ENCODE results near the gene FRMPD1.

The FRMPD1 gene

GRCh38 chr9:37788332-37788731 lies 137.6 kb downstream of the FRMPD1 start:
- in situ Hi-C loops (cut with HindIII; ENCODE audit: low pct_ligation_motif_present, low sequenced_read_pairs), result no loop called here
- H3K4me3 ChIP-seq (ENCODE audit: low read depth, low read length), result no peak overlapping the region
- H3K36me3 ChIP-seq (replicated peaks), result no peaks in the 10 kb centered on the region
- no peak for TF ChIP-seq CTCF (IDR thresholded peaks at IDR 0.05; ENCODE audit: low read depth, low read length, missing control alignments)
- no peak for DNase-seq
- H3K27ac ChIP-seq, result no peak overlapping the region
- H3K27me3 ChIP-seq (replicated peaks), result no peaks in the 10 kb centered on the region

- Histone ChIP-seq H3K27ac (no peak overlapping the region), H3K36me3 (replicated peaks) (no peaks in the 10 kb centered on the region), H3K27me3 (replicated peaks) (no peaks in the 10 kb centered on the region), H3K4me3 (ENCODE audit: low read depth, low read length) (no peak overlapping the region)
- DNase-seq, result no peak
- TF ChIP-seq CTCF (IDR thresholded peaks at IDR 0.05; ENCODE audit: low read depth, low read length, missing control alignments), result no peak
- in situ Hi-C loops (cut with HindIII; ENCODE audit: low pct_ligation_motif_present, low sequenced_read_pairs), result no loop called here
Observed at GRCh38 chr9:37790096-37790495, 139.3 kb downstream of the FRMPD1 start.

GRCh38 chr9:37792122-37792521 lies 141.4 kb downstream of the FRMPD1 start:
- Histone ChIP-seq H3K4me3 (ENCODE audit: low read depth, low read length) (no peak overlapping the region), H3K36me3 (replicated peaks) (no peaks in the 10 kb centered on the region), H3K27ac (no peak overlapping the region), H3K27me3 (replicated peaks) (no peaks in the 10 kb centered on the region)
- TF ChIP-seq CTCF (IDR thresholded peaks at IDR 0.05; ENCODE audit: low read depth, low read length, missing control alignments), result no peak
- no peak for DNase-seq
- in situ Hi-C loops (cut with HindIII; ENCODE audit: low pct_ligation_motif_present, low sequenced_read_pairs), result no loop called here

GRCh38 chr9:37796232-37796631 lies 145.5 kb downstream of the FRMPD1 start:
- Histone ChIP-seq H3K36me3 (replicated peaks) (no peaks in the 10 kb centered on the region), H3K4me3 (ENCODE audit: low read depth, low read length) (no peak overlapping the region), H3K27ac (no peak overlapping the region), H3K27me3 (replicated peaks) (no peaks in the 10 kb centered on the region)
- no peak for DNase-seq
- in situ Hi-C loops (cut with HindIII; ENCODE audit: low pct_ligation_motif_present, low sequenced_read_pairs), result no loop called here
- no peak for TF ChIP-seq CTCF (IDR thresholded peaks at IDR 0.05; ENCODE audit: low read depth, low read length, missing control alignments)
